ENCODE measurements around the gene KRABD2.
A peak's percentile ranks its signal among the peaks of the same experiment; 100 is the strongest.

Gene KRABD2

DNA sequence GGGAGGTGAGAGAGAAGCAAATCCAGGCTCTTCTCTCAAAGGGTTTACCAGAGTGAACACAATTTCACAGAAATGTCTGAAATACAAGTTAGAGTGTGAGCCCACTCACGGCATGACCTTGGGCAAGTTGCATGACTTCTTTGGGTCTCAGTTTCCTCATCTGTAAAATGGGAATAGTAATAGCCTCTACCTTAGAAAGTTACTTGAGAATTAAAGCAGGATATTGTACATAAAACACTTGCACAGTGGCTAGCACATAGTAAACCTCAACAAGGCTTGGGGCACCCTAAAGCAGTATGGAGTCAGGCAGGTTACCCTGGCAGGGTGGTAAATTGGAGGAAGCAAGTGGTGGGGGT, 34.4 kb upstream of the KRABD2 start:
- no peaks in the 10 kb centered on the region for H3K27me3 Mint-ChIP-seq (ENCODE audit: unreplicated experiment)
- no peaks in the 10 kb centered on the region for H3K36me3 Mint-ChIP-seq (ENCODE audit: unreplicated experiment)
- DNase-seq = no peak
- no peak overlapping the region for H3K4me3 Mint-ChIP-seq (ENCODE audit: unreplicated experiment)
- TF ChIP-seq, protein P1, sequence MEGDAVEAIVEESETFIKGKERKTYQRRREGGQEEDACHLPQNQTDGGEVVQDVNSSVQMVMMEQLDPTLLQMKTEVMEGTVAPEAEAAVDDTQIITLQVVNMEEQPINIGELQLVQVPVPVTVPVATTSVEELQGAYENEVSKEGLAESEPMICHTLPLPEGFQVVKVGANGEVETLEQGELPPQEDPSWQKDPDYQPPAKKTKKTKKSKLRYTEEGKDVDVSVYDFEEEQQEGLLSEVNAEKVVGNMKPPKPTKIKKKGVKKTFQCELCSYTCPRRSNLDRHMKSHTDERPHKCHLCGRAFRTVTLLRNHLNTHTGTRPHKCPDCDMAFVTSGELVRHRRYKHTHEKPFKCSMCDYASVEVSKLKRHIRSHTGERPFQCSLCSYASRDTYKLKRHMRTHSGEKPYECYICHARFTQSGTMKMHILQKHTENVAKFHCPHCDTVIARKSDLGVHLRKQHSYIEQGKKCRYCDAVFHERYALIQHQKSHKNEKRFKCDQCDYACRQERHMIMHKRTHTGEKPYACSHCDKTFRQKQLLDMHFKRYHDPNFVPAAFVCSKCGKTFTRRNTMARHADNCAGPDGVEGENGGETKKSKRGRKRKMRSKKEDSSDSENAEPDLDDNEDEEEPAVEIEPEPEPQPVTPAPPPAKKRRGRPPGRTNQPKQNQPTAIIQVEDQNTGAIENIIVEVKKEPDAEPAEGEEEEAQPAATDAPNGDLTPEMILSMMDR (IDR thresholded peaks at IDR 0.05; ENCODE audit: partially characterized antibody, unreplicated experiment) = no peak
- H3K27ac Mint-ChIP-seq (ENCODE audit: unreplicated experiment) = no peak overlapping the region
- no peaks in the 10 kb centered on the region for H3K4me1 Mint-ChIP-seq (ENCODE audit: low read depth, unreplicated experiment)
- no peaks in the 10 kb centered on the region for H3K9me3 Mint-ChIP-seq (ENCODE audit: unreplicated experiment)

DNA sequence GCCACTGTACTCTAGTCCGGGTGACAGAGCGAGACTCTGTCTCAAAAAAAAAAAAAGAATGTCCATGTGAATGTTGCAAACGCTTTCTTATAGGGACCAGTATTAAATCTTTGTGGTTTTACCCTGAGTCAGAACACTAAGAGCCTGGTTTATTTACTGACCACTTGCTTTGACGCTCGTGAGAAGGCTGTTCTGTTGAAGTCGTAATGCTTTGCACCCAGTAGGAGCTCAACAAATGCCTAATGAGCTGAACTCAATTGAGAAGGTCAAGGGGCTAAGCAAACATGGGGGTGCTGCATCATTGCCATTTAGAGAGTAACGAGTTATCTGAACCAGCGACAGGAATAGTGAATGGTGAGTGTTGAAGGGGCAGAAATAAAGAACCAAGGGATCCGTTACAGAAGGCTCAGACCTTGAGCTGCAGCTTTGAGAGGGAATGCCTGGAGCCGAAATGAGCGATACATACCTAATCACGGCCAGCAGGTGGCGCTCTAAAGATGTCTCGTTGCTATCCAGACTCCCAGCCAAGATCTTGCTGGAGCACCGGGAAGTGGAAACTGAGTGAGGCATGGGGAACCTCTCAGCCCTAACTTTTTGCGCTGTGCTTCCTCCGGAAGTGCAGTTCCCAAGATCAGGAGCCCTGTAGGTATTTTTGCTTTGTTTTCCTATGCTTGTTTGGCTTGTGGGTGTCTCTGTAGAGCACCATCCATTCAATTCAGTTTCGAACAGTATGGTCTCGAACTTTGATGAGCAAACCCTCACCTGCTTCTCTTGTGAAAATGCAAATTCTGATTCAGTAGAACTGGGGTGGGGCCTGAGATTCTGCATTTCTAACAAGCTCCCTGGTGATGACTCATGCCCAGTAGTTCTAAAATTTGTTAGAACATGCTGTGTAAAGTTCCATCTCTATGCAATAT, 33.7 kb upstream of the KRABD2 start:
- Mint-ChIP-seq H3K36me3 (ENCODE audit: unreplicated experiment) (no peaks in the 10 kb centered on the region), H3K4me1 (ENCODE audit: low read depth, unreplicated experiment) (no peaks in the 10 kb centered on the region), H3K4me3 (ENCODE audit: unreplicated experiment) (no peak overlapping the region), H3K9me3 (ENCODE audit: unreplicated experiment) (no peaks in the 10 kb centered on the region), H3K27me3 (ENCODE audit: unreplicated experiment) (no peaks in the 10 kb centered on the region), H3K27ac (ENCODE audit: unreplicated experiment) (no peak overlapping the region)
- TF ChIP-seq, protein P1 (IDR thresholded peaks at IDR 0.05; ENCODE audit: partially characterized antibody, unreplicated experiment) = peak; percentile 94
- peak; percentile 92 for DNase-seq

DNA sequence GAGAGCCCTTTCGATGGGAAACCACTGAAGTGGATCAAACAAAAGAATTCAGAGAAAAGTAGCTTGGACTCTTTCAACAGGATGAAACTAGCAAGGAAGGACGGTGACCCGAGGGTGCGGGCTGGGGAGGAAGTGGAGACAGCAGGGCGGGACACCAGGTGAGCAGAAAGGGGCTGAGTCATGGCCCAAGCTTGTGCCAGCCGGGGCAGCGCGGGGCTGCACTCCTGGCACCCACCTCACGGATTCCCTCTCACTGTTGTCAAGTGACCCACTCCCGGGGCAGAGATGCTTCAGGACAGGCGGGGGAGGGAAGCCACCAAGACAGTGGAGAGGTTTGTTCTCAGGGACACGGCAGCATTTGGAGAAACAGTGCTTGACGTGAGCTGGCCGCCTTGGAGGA, 31.9 kb upstream of the KRABD2 start:
- Mint-ChIP-seq H3K4me3 (ENCODE audit: unreplicated experiment) (no peak overlapping the region), H3K4me1 (ENCODE audit: low read depth, unreplicated experiment) (no peaks in the 10 kb centered on the region), H3K27ac (ENCODE audit: unreplicated experiment) (no peak overlapping the region)

DNA sequence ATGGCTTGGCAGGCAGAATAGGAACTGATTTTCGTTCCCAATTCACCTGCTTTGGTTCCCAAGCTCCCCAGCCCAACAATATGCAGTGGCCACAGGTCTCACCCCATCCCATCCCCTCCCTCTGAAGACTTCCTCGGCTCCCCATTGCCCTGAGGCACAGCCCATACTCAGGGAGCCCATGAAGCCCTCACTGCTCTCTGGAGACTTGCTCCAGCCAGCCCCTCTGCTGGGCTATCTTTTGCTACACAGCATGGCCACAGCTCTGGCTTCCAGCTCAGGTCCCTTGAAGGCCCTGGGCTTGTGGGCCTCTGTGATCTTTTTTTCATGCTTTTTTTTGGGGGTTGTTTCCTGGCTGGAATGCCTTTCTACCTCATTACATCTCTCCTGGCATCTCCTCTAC, 29.7 kb upstream of the KRABD2 start:
- Mint-ChIP-seq H3K4me3 (ENCODE audit: unreplicated experiment) (no peak overlapping the region), H3K9me3 (ENCODE audit: unreplicated experiment) (no peaks in the 10 kb centered on the region), H3K27me3 (ENCODE audit: unreplicated experiment) (peaks cover 1% of the 10 kb centered on the region), H3K27ac (ENCODE audit: unreplicated experiment) (no peak overlapping the region), H3K4me1 (ENCODE audit: low read depth, unreplicated experiment) (no peaks in the 10 kb centered on the region), H3K36me3 (ENCODE audit: unreplicated experiment) (no peaks in the 10 kb centered on the region)
- TF ChIP-seq, protein P1 (IDR thresholded peaks at IDR 0.05; ENCODE audit: partially characterized antibody, unreplicated experiment) = no peak
- no peak for DNase-seq

More for the DNA sequence above, 31.9 kb upstream of the KRABD2 start:
- TF ChIP-seq, protein P1 (IDR thresholded peaks at IDR 0.05; ENCODE audit: partially characterized antibody, unreplicated experiment) = no peak
- H3K36me3 Mint-ChIP-seq (ENCODE audit: unreplicated experiment) = no peaks in the 10 kb centered on the region
- no peak for DNase-seq
- no peaks in the 10 kb centered on the region for H3K27me3 Mint-ChIP-seq (ENCODE audit: unreplicated experiment)
- H3K9me3 Mint-ChIP-seq (ENCODE audit: unreplicated experiment) = no peaks in the 10 kb centered on the region

DNA sequence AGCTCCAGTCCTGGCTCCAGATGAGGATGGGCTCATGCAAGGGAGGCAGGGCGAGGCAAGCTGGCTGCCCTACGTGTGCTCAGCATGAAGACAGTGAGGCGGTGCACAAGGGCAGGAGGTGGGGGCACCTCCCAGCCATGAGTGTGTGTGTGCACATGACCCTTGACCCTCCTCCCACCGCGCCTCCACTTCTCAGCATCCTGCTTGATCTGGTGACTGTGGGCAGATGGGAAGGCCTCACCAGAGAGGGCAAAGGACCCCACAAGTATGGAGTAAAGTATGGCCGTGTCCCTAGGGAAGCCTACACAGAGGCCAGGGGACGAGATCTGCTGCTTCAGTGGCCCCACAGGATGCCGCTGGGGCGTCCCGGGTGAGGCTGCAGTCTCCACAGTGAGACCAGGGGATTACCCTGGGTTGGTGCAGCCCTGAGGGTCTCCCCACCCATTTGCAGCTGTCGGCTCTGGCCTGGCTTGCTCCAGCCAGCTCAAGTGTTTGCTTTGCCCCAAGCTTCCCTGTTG, 29.1 kb upstream of the KRABD2 start:
- DNase-seq = no peak
- no peaks in the 10 kb centered on the region for H3K9me3 Mint-ChIP-seq (ENCODE audit: unreplicated experiment)
- no peaks in the 10 kb centered on the region for H3K36me3 Mint-ChIP-seq (ENCODE audit: unreplicated experiment)
- H3K27ac Mint-ChIP-seq (ENCODE audit: unreplicated experiment) = no peak overlapping the region
- peaks cover 1% of the 10 kb centered on the region for H3K27me3 Mint-ChIP-seq (ENCODE audit: unreplicated experiment)
- no peaks in the 10 kb centered on the region for H3K4me1 Mint-ChIP-seq (ENCODE audit: low read depth, unreplicated experiment)
- TF ChIP-seq, protein P1 (IDR thresholded peaks at IDR 0.05; ENCODE audit: partially characterized antibody, unreplicated experiment) = no peak
- H3K4me3 Mint-ChIP-seq (ENCODE audit: unreplicated experiment) = no peak overlapping the region
